ENCODE data around the gene PPP1R18. TPM values are rescaled to one million over a fixed set of nuclear protein-coding genes. Genes with fewer than 3 reads are reported as not detected.

The PPP1R18 gene
- total and polyA plus RNA-seq, 9 of the 15 experiments (the other 6 are each of a cell fraction or from before 2014, with no cell fraction given), result 12.0 to 99.2 (median 42.6) TPM

DNA sequence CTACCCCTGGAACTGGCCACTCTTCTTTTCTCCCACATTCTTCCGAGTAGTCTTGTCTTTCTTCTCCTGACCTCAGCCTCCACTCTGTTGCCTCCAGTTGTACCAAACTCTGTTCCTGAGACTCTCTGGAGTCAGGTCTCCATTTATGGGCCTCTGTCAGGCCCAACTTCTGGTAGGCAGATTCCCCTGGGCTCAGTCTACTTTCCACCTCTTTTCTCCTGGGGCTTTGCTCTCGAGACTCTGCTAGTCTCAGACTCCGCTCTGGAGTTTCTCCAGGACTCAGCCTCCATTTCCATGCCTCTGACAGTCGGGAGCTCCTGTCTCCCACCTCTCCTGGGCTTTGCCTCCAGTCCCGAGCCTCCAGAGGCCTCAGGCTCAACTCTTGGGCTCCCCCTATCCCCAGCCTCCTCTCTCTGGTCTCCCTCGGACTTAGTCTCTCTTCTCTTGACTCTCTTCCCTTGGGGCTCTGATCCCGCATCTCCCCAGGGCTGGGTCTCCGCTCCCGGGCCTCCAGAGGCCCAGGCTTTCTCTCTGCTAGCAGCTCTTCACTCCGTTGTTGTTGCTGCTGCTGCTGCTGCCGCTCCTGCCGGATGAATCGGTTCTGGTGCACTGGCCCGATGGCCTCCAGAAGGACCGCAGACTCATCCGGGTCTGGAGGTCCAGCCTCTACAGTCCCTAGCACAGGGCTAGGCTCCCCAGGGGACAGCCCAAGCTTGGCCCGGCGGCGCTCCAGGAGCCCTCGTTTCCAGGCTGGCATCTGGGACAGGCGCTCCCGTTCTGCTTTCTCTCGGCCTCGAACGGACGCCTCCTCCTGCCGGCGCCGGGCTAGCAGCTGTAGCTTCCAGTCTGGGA is 1.1 kb downstream of the PPP1R18 start (continued):
- no peak for TF ChIP-seq SRSF9 (IDR thresholded peaks at IDR 0.05; ENCODE audit: borderline replicate concordance, low read depth, low read length)
- no peak for TF ChIP-seq MAFF (IDR thresholded peaks at IDR 0.05; ENCODE audit: low read length)
- peak in 1 of 2 experiments; percentile 46; a peak in 1 of 4 replicates for TF ChIP-seq RCOR1 (IDR thresholded peaks at IDR 0.05; ENCODE audit: borderline replicate concordance in 1 of 2, low read depth in 2 of 2, low read length in 2 of 2)
- TF ChIP-seq FOXM1 (IDR thresholded peaks at IDR 0.05; ENCODE audit: low read depth), result no peak
- TF ChIP-seq FOXM1 (CRISPR knock-in tag; IDR thresholded peaks at IDR 0.05; ENCODE audit: low read depth), result 0 out of 2 replicates have a peak, but pooled peaks have one; percentile 48
- peak; percentile 67; the same call in 1 of the 2 replicates for TF ChIP-seq ZNF12 (CRISPR knock-in tag; IDR thresholded peaks at IDR 0.05)
- TF ChIP-seq ZNF668 (CRISPR knock-in tag; IDR thresholded peaks at IDR 0.05), result no peak
- TF ChIP-seq HSF4 (CRISPR knock-in tag; IDR thresholded peaks at IDR 0.05; ENCODE audit: borderline replicate concordance), result 0 out of 2 replicates have a peak, but pooled peaks have one; percentile 39
- no peak for TF ChIP-seq PML (IDR thresholded peaks at IDR 0.05; ENCODE audit: low read length)
- peak; percentile 47; the same call in 1 of the 2 replicates for TF ChIP-seq ELF4 (CRISPR knock-in tag; IDR thresholded peaks at IDR 0.05)
- no peak for TF ChIP-seq DDX20 (tag; IDR thresholded peaks at IDR 0.05; ENCODE audit: low read depth)
- TF ChIP-seq SIN3A (IDR thresholded peaks at IDR 0.05; ENCODE audit: borderline replicate concordance in 2 of 2, control insufficient read depth in 1 of 2, low read depth in 2 of 2, low read length in 2 of 2), result peak in 1 of 2 experiments; percentile 43; a peak in 1 of 4 replicates
- no peak for TF ChIP-seq SP2 (IDR thresholded peaks at IDR 0.05; ENCODE audit: extremely low read depth, low read depth, low read length, poor library complexity, severe bottlenecking)
- TF ChIP-seq RBFOX2 (IDR thresholded peaks at IDR 0.05; ENCODE audit: low read depth, low read length), result peak; percentile 50
- TF ChIP-seq MAFK (IDR thresholded peaks at IDR 0.05; ENCODE audit: low read length), result no peak
- TF ChIP-seq ZFP1 (CRISPR knock-in tag; IDR thresholded peaks at IDR 0.05), result 0 out of 2 replicates have a peak, but pooled peaks have one; percentile 43
- TF ChIP-seq ZNF830 (CRISPR knock-in tag; IDR thresholded peaks at IDR 0.05), result peak; percentile 31; the same call in 1 of the 2 replicates
- TF ChIP-seq, protein P1, sequence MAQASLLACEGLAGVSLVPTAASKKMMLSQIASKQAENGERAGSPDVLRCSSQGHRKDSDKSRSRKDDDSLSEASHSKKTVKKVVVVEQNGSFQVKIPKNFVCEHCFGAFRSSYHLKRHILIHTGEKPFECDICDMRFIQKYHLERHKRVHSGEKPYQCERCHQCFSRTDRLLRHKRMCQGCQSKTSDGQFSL (CRISPR knock-in tag; IDR thresholded peaks at IDR 0.05), result no peak
- TF ChIP-seq, protein P1 (tag; IDR thresholded peaks at IDR 0.05), result 0 out of 4 replicates have a peak, but pooled peaks of 1 of the 2 experiments have one; percentile 15
- TF ChIP-seq, protein P2, sequence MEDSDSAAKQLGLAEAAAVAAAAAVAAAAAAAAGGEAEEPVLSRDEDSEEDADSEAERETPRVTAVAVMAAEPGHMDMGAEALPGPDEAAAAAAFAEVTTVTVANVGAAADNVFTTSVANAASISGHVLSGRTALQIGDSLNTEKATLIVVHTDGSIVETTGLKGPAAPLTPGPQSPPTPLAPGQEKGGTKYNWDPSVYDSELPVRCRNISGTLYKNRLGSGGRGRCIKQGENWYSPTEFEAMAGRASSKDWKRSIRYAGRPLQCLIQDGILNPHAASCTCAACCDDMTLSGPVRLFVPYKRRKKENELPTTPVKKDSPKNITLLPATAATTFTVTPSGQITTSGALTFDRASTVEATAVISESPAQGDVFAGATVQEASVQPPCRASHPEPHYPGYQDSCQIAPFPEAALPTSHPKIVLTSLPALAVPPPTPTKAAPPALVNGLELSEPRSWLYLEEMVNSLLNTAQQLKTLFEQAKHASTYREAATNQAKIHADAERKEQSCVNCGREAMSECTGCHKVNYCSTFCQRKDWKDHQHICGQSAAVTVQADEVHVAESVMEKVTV (CRISPR knock-in tag; IDR thresholded peaks at IDR 0.05), result 0 out of 2 replicates have a peak, but pooled peaks have one; percentile 39
- TF ChIP-seq, protein P3, sequence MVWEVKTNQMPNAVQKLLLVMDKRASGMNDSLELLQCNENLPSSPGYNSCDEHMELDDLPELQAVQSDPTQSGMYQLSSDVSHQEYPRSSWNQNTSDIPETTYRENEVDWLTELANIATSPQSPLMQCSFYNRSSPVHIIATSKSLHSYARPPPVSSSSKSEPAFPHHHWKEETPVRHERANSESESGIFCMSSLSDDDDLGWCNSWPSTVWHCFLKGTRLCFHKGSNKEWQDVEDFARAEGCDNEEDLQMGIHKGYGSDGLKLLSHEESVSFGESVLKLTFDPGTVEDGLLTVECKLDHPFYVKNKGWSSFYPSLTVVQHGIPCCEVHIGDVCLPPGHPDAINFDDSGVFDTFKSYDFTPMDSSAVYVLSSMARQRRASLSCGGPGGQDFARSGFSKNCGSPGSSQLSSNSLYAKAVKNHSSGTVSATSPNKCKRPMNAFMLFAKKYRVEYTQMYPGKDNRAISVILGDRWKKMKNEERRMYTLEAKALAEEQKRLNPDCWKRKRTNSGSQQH (CRISPR knock-in tag; IDR thresholded peaks at IDR 0.05), result 0 out of 2 replicates have a peak, but pooled peaks have one; percentile 21
- no peak for TF ChIP-seq CXXC5 (CRISPR knock-in tag; IDR thresholded peaks at IDR 0.05)
- TF ChIP-seq WHSC1 (IDR thresholded peaks at IDR 0.05; ENCODE audit: low read length), result no peak
- TF ChIP-seq HNRNPUL1 (IDR thresholded peaks at IDR 0.05; ENCODE audit: low read length), result no peak
